HG03135 (cell line): Measurements from ENCODE around the gene IDH3A.

ENCODE experiments used
- ATAC-seq: cut with Tn5 transposase; IDR thresholded peaks from one replicate; pipeline ENCODE4 v1.9.1; 2021; ENCODE audit warnings: mild to moderate bottlenecking, moderate library complexity; ENCODE audit not compliant: unreplicated experiment

The IDH3A gene

GRCh38 chr15:78216276-78217104 is 67.3 kb downstream of the IDH3A start:
- ATAC-seq, result no peak

- no peak for ATAC-seq
These were observed 71.6 kb downstream of the IDH3A start for GRCh38 chr15:78220713-78221112.
